ENCODE data around the gene HMGXB4. TPM values are rescaled to one million over a fixed set of nuclear protein-coding genes. Genes with fewer than 3 reads are reported as not detected.

Gene HMGXB4
- total RNA-seq, result 10 to 100 TPM; 12.4 to 19.9 (median 17.0) TPM

DNA sequence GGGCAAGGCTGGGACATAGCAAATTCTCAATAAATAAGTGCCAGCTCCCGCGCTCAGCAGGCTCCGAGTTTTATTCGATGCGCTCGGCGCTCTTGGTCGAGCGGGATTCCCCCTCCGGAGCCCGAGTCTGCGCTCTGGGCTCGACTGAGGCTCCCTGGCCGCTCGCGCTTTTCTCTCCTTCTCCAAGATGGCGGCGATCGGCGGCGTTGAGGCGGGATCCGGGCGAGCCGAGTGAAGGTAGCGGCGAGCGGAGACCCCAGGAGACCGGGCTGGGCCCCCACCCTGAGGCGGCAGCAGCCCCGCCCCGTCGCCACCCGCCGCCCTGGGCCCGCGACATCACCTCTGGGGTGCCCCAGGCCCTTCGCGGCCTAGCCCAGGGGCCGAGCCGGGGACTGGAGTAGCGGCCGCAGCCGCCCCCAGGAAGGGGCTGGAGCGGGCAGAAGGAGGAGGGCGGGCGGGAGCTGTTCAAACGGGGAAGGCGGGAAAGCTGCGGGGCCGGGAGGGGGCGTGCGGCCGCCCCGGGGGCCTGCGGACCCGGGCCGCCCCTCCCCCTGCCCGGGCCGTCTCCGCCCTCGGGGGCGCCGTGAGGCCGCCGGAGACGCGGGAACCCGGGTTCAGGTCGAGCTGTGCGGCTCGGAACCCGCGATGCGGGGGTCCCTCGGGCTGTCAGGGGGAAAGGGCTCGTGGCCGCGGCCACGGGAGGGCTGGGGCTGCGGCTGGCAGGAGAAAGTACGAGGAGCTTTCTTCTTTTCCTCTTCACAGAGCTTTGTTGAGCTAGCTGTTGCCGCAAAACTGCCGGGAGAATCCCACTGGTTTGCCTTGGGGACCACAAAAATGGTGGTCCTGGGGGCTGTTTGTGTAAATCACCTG is at the start of gene HMGXB4:
Gene HMGXB4, plus strand, starts transcription at position 173 of the 870 bp plus-strand sequence. CDS start 4,898 bp downstream, outside the sequence.
- DNase-seq (ENCODE audit: extremely low spot score), result peak; percentile 96
- H3K4me1 ChIP-seq, result peaks cover 6 to 20% (median 16%) of the 10 kb centered on the region in 4 donors
- TF ChIP-seq POLR2AphosphoS5 (IDR thresholded peaks at IDR 0.05) (peak; percentile 35 to 80), POLR2A (IDR thresholded peaks at IDR 0.05; ENCODE audit: low read depth) (no peak), EP300 (IDR thresholded peaks at IDR 0.05) (no peak)
- TF ChIP-seq, protein P1, sequence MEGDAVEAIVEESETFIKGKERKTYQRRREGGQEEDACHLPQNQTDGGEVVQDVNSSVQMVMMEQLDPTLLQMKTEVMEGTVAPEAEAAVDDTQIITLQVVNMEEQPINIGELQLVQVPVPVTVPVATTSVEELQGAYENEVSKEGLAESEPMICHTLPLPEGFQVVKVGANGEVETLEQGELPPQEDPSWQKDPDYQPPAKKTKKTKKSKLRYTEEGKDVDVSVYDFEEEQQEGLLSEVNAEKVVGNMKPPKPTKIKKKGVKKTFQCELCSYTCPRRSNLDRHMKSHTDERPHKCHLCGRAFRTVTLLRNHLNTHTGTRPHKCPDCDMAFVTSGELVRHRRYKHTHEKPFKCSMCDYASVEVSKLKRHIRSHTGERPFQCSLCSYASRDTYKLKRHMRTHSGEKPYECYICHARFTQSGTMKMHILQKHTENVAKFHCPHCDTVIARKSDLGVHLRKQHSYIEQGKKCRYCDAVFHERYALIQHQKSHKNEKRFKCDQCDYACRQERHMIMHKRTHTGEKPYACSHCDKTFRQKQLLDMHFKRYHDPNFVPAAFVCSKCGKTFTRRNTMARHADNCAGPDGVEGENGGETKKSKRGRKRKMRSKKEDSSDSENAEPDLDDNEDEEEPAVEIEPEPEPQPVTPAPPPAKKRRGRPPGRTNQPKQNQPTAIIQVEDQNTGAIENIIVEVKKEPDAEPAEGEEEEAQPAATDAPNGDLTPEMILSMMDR (IDR thresholded peaks at IDR 0.05), result peak in 1 of 3 experiments; percentile 7
- no peaks in the 10 kb centered on the region for H3K27me3 ChIP-seq
- no peaks in the 10 kb centered on the region for H3K9me3 ChIP-seq
- H3K36me3 ChIP-seq, result peaks cover 0 to 7% (median 4%) of the 10 kb centered on the region in 4 donors
- 0% methylated on average over 30 of the region's 84 CpGs for WGBS
- intact Hi-C loops (cut with DNase I), result no loop called here
- peak within 1 kb of the TSS; percentile 92 to 99 (median 96) for H3K27ac ChIP-seq (replicated peaks in 1 of 4)
- peak within 1 kb of the TSS; percentile 90 to 96 (median 94) for H3K4me3 ChIP-seq

DNA sequence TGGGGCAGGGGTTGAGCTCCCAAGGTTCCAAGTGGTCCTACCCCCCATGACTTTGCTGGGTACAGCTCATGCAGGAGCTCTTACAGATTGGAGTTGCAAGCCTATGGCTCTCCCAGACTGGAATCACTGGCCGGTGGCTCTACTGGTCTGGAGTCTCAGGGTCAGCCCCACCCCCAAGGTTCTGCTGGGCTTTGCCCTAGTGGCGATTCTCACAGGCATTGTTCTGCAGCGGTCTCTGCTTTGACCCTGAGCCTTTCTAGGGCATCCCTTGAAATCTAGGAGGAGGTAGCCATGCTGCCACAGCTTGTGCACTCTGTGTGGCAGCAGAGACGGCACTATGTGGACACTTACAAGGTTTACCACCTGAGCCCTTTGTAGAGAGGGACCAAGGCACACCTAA is 49.3 kb upstream of the HMGXB4 start:
- 75% methylated on average over 1 of the region's 4 CpGs for WGBS

GRCh38 chr22:35209203-35209602 is 48.1 kb upstream of the HMGXB4 start:
- no peaks in the 10 kb centered on the region for H3K9me3 ChIP-seq
- no peak for DNase-seq (ENCODE audit: extremely low spot score)
- peaks cover 5 to 14% (median 14%) of the 10 kb centered on the region in 4 donors for H3K4me1 ChIP-seq
- TF ChIP-seq, protein P1 (IDR thresholded peaks at IDR 0.05), result no peak
- TF ChIP-seq POLR2AphosphoS5 (IDR thresholded peaks at IDR 0.05) (no peak), EP300 (IDR thresholded peaks at IDR 0.05) (no peak), POLR2A (IDR thresholded peaks at IDR 0.05; ENCODE audit: low read depth) (no peak)
- peaks cover 0 to 9% (median 0%) of the 10 kb centered on the region in 4 donors for H3K27me3 ChIP-seq
- WGBS, result 94% methylated on average over 7 of the region's 7 CpGs
- intact Hi-C loops (cut with DNase I), result no loop called here
- H3K4me3 ChIP-seq, result no peak overlapping the region
- no peak overlapping the region for H3K27ac ChIP-seq (replicated peaks in 1 of 4)
- H3K36me3 ChIP-seq, result no peaks in the 10 kb centered on the region

More for the DNA sequence above, 49.3 kb upstream of the HMGXB4 start:
- no peak for TF ChIP-seq POLR2AphosphoS5 (IDR thresholded peaks at IDR 0.05)
- TF ChIP-seq, protein P1 (IDR thresholded peaks at IDR 0.05), result no peak
- no peak for TF ChIP-seq EP300 (IDR thresholded peaks at IDR 0.05)
- no peak for TF ChIP-seq POLR2A (IDR thresholded peaks at IDR 0.05; ENCODE audit: low read depth)
- Histone ChIP-seq H3K4me3 (no peak overlapping the region), H3K4me1 (peaks cover 5 to 14% (median 14%) of the 10 kb centered on the region in 4 donors), H3K9me3 (no peaks in the 10 kb centered on the region), H3K27me3 (peaks cover 0 to 9% (median 0%) of the 10 kb centered on the region in 4 donors), H3K36me3 (no peaks in the 10 kb centered on the region), H3K27ac (replicated peaks in 1 of 4) (no peak overlapping the region)
- DNase-seq (ENCODE audit: extremely low spot score), result no peak
- intact Hi-C loops (cut with DNase I), result no loop called here

GRCh38 chr22:35212009-35212408 is 45.3 kb upstream of the HMGXB4 start:
- H3K4me3 ChIP-seq, result no peak overlapping the region
- no peak for DNase-seq (ENCODE audit: extremely low spot score)
- intact Hi-C loops (cut with DNase I), result no loop called here
- no peaks in the 10 kb centered on the region for H3K36me3 ChIP-seq
- TF ChIP-seq POLR2AphosphoS5 (IDR thresholded peaks at IDR 0.05), result no peak
- TF ChIP-seq POLR2A (IDR thresholded peaks at IDR 0.05; ENCODE audit: low read depth), result no peak
- TF ChIP-seq, protein P1 (IDR thresholded peaks at IDR 0.05), result no peak
- no peak for TF ChIP-seq EP300 (IDR thresholded peaks at IDR 0.05)
- no peaks in the 10 kb centered on the region for H3K4me1 ChIP-seq
- H3K27me3 ChIP-seq, result peaks cover 0 to 9% (median 0%) of the 10 kb centered on the region in 4 donors
- 74% methylated on average over 2 of the region's 3 CpGs for WGBS
- no peak overlapping the region for H3K27ac ChIP-seq (replicated peaks in 1 of 4)
- no peaks in the 10 kb centered on the region for H3K9me3 ChIP-seq

Measured in esophagus muscularis mucosa (tissue), 4 donors.